Measurements from ENCODE around the gene CCNF. TPM values are rescaled to one million over a fixed set of nuclear protein-coding genes. Genes with fewer than 3 reads are reported as not detected.

Gene CCNF
- total RNA-seq, 1 donor from 2014 or later = 2.0 TPM

- peak; percentile 40 for ATAC-seq
- peak; percentile 48 for DNase-seq (ENCODE audit: low spot score)
These were observed 53.7 kb downstream of the CCNF start for GRCh38 chr16:2482708-2483534.

DNA sequence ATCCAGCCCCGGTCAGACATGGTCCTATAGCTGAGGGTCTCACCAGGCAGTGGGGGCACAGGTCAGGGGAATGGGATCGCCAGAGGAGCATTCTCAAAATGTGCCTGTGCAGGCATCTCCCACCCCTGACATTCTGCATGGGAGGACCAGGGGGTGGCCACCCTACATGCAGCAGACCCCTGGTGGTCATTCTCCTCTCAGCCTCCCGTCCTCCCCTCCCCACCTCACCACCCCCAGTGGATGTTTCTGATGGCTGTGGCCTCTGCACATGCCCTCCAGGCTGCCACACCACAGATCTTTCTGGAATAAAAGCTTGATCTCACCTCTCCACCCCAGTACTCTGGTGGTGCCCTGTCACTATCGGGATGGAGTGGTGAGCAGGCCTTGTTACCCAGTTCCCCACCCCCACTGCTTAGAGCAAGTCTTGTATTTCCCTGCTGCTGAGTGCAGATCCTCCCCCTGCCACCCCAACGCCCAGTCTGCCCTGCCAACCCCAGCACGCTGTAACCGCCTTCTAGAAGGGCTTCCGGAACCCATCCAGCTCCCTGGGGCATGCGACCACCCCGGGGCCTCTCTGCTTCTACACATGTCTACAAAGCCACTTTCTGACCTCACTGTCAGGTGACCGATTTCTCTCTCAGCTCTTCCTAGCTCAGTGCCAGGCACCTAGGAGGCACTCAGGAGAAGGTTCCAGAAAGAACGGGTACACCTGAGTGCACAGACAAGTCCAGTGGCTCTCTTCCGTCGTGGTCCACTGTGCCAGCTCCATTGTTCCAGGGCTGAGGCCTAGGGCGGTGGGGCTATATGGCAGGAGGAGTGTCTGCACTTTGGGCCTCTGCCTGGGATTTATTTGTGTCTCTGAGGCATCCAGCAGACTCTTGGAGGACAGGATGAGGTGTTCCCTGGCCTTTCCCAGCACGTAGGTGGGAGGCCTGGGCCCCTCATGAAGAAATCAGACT lies 55.0 kb downstream of the CCNF start:
- ATAC-seq (peak; percentile 20), DNase-seq (ENCODE audit: low spot score) (peak; percentile 45)

- DNase-seq (ENCODE audit: low spot score) = peak; percentile 77
These were observed 55.8 kb downstream of the CCNF start for GRCh38 chr16:2484898-2485508.

DNA sequence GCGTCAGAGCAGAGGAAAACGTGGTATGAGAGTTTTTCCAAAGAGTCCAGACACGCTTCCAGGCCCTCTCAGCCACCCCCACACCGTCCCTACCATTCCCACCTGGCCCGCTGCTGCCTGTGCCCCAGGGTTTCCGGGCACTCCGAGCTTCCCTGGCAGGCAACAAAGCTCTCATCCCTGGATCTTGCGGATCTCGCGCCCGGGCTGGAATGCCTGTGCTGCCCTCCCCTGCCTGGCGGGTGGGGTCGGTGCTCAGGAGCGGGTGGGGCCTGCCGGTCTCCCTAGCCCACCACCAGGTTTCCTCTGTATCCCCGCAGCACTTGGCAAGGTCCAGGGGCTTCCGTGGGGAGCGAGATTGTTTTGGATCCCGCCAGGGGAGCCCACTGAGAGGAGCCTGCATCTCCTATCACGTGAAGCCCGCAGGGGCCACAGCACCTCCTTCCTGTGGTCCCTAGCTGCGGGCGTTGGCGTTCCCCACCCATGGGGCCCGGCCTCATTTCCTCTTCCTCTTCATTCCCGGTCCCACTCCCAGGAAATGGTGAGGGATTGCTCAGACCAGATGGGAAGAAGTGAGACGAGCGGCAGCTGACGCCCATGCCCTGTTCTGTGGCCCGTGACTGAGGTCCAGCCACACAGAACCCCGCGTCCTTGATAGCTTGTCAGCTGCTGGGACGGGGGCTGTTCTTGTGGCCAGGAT lies 56.7 kb downstream of the CCNF start:
- DNase-seq (ENCODE audit: low spot score) = peak; percentile 44
- no peak for ATAC-seq

More at GRCh38 chr16:2484898-2485508, 55.8 kb downstream of the CCNF start:
- peak; percentile 79 for ATAC-seq

- ATAC-seq = peak; percentile 12
These were observed 57.6 kb downstream of the CCNF start for GRCh38 chr16:2486645-2487516.

DNA sequence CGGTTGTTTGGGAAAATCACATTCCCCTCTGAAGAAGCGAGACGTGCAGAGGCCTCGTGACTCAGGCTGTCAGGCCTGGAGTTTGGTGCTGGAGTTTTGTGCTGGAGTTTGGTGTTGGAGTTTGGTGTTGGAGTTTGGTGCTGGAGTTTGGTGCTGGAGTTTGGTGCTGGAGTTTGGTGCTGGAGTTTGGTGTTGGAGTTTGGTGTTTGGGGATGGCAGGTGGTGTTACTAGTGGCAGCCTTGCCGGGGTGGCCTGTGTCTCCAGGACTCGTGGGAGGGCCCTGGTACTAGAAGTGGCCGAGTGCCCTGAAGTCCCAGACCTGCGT lies 58.2 kb downstream of the CCNF start:
- ATAC-seq (no peak), DNase-seq (ENCODE audit: low spot score) (no peak)

More at GRCh38 chr16:2486645-2487516, 57.6 kb downstream of the CCNF start:
- no peak for DNase-seq (ENCODE audit: low spot score)

DNA sequence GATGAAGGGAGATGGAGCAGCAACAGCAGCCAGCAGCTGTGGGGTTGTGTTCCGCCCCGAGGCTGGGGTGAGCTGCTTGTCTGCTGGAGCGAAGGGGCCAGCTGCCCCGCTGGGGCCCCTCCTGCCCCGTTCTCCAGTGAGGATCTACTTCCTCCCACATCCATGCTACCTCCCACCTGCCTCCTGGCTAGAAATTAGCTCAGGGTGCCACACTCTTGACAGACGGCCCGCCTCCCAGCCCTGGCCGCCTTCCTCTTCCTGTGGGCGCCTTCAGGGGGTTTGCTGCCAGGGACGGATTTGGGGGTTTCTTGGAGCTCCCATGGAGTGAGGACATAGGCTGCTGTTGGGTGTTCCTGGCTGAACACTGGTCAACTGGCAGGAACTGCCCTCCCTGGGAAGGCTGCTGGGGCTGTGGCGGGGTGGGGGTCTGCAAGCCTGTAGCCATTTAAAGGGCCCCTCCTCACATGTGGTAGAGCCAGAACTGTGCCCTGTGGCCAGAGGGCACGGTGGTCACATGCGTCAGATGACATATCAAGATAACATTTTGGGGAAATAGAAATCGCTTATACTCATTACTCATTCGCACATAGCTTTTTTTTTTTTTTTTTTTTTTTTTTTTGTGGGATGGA lies 58.8 kb downstream of the CCNF start:
- DNase-seq (ENCODE audit: low spot score) = no peak
- no peak for ATAC-seq

- ATAC-seq (no peak), DNase-seq (ENCODE audit: low spot score) (no peak)
These were observed 60.3 kb downstream of the CCNF start for GRCh38 chr16:2489581-2489980.

GRCh38 chr16:2490190-2491105 lies 61.2 kb downstream of the CCNF start:
- no peak for DNase-seq (ENCODE audit: low spot score)
- ATAC-seq = no peak

DNA sequence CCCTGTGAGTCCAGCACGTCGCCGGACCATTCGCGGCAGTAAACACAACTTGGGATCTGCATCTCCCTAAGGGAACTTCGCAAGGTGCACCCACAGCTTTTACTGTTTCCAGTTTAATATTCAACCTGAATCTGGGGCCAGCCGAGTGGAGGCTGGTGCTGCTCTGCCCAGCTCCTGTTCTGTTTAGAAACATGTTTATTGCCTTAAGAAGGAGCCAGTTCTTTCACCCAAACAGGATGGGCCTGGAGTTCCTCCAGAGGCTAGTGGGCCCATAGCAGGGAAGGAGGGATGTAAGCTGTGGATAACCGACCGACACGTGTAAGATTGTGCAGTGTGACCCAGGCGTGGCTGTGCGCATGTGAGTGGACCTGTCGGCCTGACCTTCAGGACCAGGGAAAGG lies 63.0 kb downstream of the CCNF start:
- ATAC-seq = peak; percentile 32
- DNase-seq (ENCODE audit: low spot score) = no peak

GRCh38 chr16:2493605-2494004 lies 64.4 kb downstream of the CCNF start:
- DNase-seq (ENCODE audit: low spot score) (no peak), ATAC-seq (no peak)

GRCh38 chr16:2494616-2495015 lies 65.4 kb downstream of the CCNF start:
- DNase-seq (ENCODE audit: low spot score) = no peak
- no peak for ATAC-seq

GRCh38 chr16:2495041-2495440 lies 65.8 kb downstream of the CCNF start:
- no peak for DNase-seq (ENCODE audit: low spot score)
- ATAC-seq = no peak

DNA sequence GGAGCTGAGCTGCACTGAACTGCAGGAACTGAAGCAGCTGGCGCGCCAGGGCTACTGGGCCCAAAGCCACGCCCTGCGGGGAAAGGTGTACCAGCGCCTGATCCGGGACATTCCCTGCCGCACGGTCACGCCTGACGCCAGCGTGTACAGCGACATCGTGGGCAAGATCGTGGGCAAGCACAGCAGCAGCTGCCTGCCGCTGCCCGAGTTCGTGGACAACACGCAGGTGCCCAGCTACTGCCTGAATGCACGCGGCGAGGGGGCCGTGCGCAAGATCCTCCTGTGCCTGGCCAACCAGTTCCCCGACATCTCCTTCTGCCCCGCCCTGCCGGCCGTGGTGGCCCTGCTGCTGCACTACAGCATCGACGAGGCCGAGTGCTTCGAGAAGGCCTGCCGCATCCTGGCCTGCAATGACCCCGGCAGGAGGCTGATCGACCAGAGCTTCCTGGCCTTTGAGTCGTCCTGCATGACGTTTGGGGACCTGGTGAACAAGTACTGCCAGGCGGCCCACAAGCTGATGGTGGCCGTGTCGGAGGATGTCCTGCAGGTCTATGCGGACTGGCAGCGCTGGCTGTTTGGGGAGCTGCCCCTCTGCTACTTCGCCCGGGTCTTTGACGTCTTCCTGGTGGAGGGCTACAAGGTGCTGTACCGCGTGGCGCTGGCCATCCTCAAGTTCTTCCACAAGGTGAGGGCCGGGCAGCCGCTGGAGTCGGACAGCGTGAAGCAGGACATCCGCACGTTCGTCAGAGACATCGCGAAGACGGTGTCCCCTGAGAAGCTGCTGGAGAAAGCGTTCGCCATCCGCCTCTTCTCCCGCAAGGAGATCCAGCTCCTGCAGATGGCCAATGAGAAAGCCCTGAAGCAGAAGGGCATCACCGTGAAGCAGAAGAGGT lies 67.2 kb downstream of the CCNF start:
- ATAC-seq = no peak
- DNase-seq (ENCODE audit: low spot score) = no peak

DNA sequence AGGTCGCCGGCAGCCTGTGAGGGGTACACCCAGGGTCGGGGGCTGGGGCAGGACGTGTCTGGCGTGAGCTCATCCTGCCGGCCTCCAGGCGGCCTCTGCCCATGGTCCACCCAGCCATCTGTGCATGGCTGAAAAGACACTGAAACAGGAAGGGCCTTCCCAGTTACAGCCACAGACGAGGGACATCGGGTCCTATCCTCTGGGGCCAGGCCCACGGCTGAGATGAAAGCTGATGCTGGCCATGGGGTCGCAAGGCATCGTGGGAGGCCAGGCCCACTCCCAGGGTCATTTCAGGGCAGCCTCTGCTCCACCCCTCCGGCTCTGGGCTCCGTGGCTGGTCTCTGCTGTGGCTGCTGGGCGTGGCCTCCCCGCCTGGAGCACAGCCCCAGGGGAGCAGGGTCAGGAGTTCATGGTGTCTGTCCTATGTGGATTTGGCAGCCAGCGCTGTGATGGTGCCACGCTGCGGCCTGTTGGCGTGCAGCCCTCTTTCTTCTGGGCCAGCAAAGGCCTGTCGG lies 67.9 kb downstream of the CCNF start:
- DNase-seq (ENCODE audit: low spot score) (peak; percentile 93), ATAC-seq (peak; percentile 83)

DNA sequence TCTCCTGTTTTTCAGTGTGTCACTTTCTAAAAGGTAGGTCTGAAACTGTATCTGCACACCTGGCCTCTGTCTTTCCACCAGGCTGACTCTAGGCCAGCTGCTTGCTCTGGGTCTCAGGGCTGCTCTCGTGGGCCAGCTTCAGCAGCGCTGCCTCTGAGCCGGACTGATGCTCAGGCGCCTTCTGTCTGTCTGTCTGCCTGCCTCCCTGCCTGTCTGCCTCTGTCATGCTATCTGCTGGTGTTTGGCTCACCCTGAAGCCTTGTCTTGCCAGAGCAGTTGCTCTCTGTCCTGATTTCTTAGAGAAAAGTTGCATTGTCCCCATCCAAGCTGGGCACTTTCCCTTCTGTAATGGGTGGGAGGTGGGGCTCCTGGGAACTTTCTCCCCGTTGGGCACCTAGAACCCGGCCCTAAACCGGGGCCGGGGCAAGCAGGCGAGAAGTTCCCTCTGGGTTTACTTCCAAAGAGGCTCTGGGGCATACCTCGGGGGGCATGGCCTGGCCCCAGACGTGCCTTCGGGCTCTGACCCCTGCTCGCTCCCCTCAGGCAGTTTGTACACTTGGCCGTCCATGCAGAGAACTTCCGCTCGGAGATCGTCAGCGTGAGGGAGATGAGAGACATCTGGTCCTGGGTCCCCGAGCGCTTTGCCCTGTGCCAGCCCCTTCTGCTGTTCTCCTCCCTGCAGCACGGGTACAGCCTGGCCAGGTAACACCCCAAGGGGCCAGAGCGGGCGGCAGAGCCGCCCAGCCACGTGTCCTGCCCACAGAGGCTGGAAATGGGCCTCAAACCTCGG lies 68.6 kb downstream of the CCNF start:
- ATAC-seq = peak; percentile 2
- DNase-seq (ENCODE audit: low spot score) = peak; percentile 45
